ENCODE results near the gene NAT9. TPM values are rescaled to one million over a fixed set of nuclear protein-coding genes. Genes with fewer than 3 reads are reported as not detected.
A peak's percentile ranks its signal among the peaks of the same experiment; 100 is the strongest.

The NAT9 gene
- total and polyA plus RNA-seq, 5 donors from 2014 or later: 16.2 to 35.4 (median 18.7) TPM

- Mint-ChIP-seq H3K27me3 (no peaks in the 10 kb centered on the region), H3K27ac (peak overlapping the region; percentile 55 to 63 (median 56)), H3K4me3 (peak overlapping the region; percentile 65 to 99 (median 92)), H3K36me3 (peaks cover 17% of the 10 kb centered on the region), H3K4me1 (peaks cover 20 to 81% (median 49%) of the 10 kb centered on the region in 4 donors), H3K9me3 (peaks cover 0 to 2% (median 0%) of the 10 kb centered on the region in 7 donors)
- H3K9me3 ChIP-seq (ENCODE audit: control insufficient read depth in 2 of 2, low read length in 2 of 2): no peaks in the 10 kb centered on the region
- no peaks in the 10 kb centered on the region for H3K27me3 ChIP-seq (ENCODE audit: control insufficient read depth, insufficient read depth, low read length)
- no peak overlapping the region for H3K4me3 ChIP-seq (ENCODE audit: low read depth, low read length)
- H3K27ac ChIP-seq (ENCODE audit: insufficient read depth, low read length, poor library complexity, severe bottlenecking): no peak overlapping the region
- DNase-seq: no peak
- ATAC-seq (ENCODE audit: low read depth in 2 of 2): no peak
- peaks cover 43% of the 10 kb centered on the region for H3K4me1 ChIP-seq (ENCODE audit: control insufficient read depth, insufficient read depth, low read length, poor library complexity, severe bottlenecking)
- no peaks in the 10 kb centered on the region for H3K36me3 ChIP-seq (ENCODE audit: control insufficient read depth, insufficient read depth, low read length)
Observed at GRCh38 chr17:74777901-74778515, 1.9 kb upstream of the NAT9 start.

GRCh38 chr17:74776990-74777389 lies 845 bp upstream of the NAT9 start:
- H3K4me1 ChIP-seq (ENCODE audit: control insufficient read depth, insufficient read depth, low read length, poor library complexity, severe bottlenecking): peaks cover 43% of the 10 kb centered on the region
- no peak for DNase-seq
- no peak for ATAC-seq (ENCODE audit: low read depth in 2 of 2)
- H3K27ac ChIP-seq (ENCODE audit: insufficient read depth, low read length, poor library complexity, severe bottlenecking): no peak overlapping the region
- Mint-ChIP-seq H3K9me3 (peaks cover 0 to 2% (median 0%) of the 10 kb centered on the region in 7 donors), H3K4me3 (peak overlapping the region; percentile 98 to 99 (median 99)), H3K27ac (peak overlapping the region; percentile 60 to 97 (median 97)), H3K27me3 (no peaks in the 10 kb centered on the region), H3K4me1 (peaks cover 20 to 79% (median 49%) of the 10 kb centered on the region in 4 donors), H3K36me3 (peaks cover 22% of the 10 kb centered on the region)
- H3K27me3 ChIP-seq (ENCODE audit: control insufficient read depth, insufficient read depth, low read length): no peaks in the 10 kb centered on the region
- no peaks in the 10 kb centered on the region for H3K9me3 ChIP-seq (ENCODE audit: control insufficient read depth in 2 of 2, low read length in 2 of 2)
- peak overlapping the region; percentile 77 for H3K4me3 ChIP-seq (ENCODE audit: low read depth, low read length)
- peaks cover 9% of the 10 kb centered on the region for H3K36me3 ChIP-seq (ENCODE audit: control insufficient read depth, insufficient read depth, low read length)

GRCh38 chr17:74775409-74776043 lies 619 bp downstream of the NAT9 start:
- no peak for ATAC-seq (ENCODE audit: low read depth in 2 of 2)
- H3K27me3 Mint-ChIP-seq: no peaks in the 10 kb centered on the region
- peak overlapping the region; percentile 94 to 97 (median 97) for H3K27ac Mint-ChIP-seq
- Histone ChIP-seq H3K27me3 (ENCODE audit: control insufficient read depth, insufficient read depth, low read length) (no peaks in the 10 kb centered on the region), H3K4me1 (ENCODE audit: control insufficient read depth, insufficient read depth, low read length, poor library complexity, severe bottlenecking) (peaks cover 42% of the 10 kb centered on the region), H3K36me3 (ENCODE audit: control insufficient read depth, insufficient read depth, low read length) (peaks cover 23% of the 10 kb centered on the region), H3K9me3 (ENCODE audit: control insufficient read depth in 2 of 2, low read length in 2 of 2) (no peaks in the 10 kb centered on the region), H3K4me3 (ENCODE audit: low read depth, low read length) (peak overlapping the region; percentile 94), H3K27ac (ENCODE audit: insufficient read depth, low read length, poor library complexity, severe bottlenecking) (peak overlapping the region; percentile 71)
- peaks cover 14 to 70% (median 48%) of the 10 kb centered on the region in 4 donors for H3K4me1 Mint-ChIP-seq
- peaks cover 0 to 2% (median 0%) of the 10 kb centered on the region in 7 donors for H3K9me3 Mint-ChIP-seq
- H3K36me3 Mint-ChIP-seq: peaks cover 26% of the 10 kb centered on the region
- peak overlapping the region; percentile 98 to 99 (median 99) for H3K4me3 Mint-ChIP-seq
- no peak for DNase-seq

GRCh38 chr17:74773871-74774286 lies 2.3 kb downstream of the NAT9 start:
- peaks cover 32% of the 10 kb centered on the region for H3K36me3 Mint-ChIP-seq
- Histone ChIP-seq H3K36me3 (ENCODE audit: control insufficient read depth, insufficient read depth, low read length) (peaks cover 38% of the 10 kb centered on the region), H3K4me1 (ENCODE audit: control insufficient read depth, insufficient read depth, low read length, poor library complexity, severe bottlenecking) (peaks cover 34% of the 10 kb centered on the region), H3K9me3 (ENCODE audit: control insufficient read depth in 2 of 2, low read length in 2 of 2) (no peaks in the 10 kb centered on the region), H3K27ac (ENCODE audit: insufficient read depth, low read length, poor library complexity, severe bottlenecking) (no peak overlapping the region), H3K27me3 (ENCODE audit: control insufficient read depth, insufficient read depth, low read length) (no peaks in the 10 kb centered on the region), H3K4me3 (ENCODE audit: low read depth, low read length) (no peak overlapping the region)
- H3K27me3 Mint-ChIP-seq: no peaks in the 10 kb centered on the region
- H3K4me3 Mint-ChIP-seq: peak overlapping the region; percentile 7 to 87 (median 72)
- H3K9me3 Mint-ChIP-seq: peaks cover 0 to 2% (median 0%) of the 10 kb centered on the region in 7 donors
- DNase-seq: no peak
- ATAC-seq (ENCODE audit: low read depth in 2 of 2): no peak
- H3K27ac Mint-ChIP-seq: peak overlapping the region in 2 of 3 donors; percentile 26 to 82
- peaks cover 4 to 63% (median 40%) of the 10 kb centered on the region in 4 donors for H3K4me1 Mint-ChIP-seq

GRCh38 chr17:74773414-74773813 lies 2.7 kb downstream of the NAT9 start:
- Histone ChIP-seq H3K4me3 (ENCODE audit: low read depth, low read length) (no peak overlapping the region), H3K36me3 (ENCODE audit: control insufficient read depth, insufficient read depth, low read length) (peaks cover 42% of the 10 kb centered on the region), H3K27me3 (ENCODE audit: control insufficient read depth, insufficient read depth, low read length) (no peaks in the 10 kb centered on the region), H3K4me1 (ENCODE audit: control insufficient read depth, insufficient read depth, low read length, poor library complexity, severe bottlenecking) (peaks cover 33% of the 10 kb centered on the region), H3K9me3 (ENCODE audit: control insufficient read depth in 2 of 2, low read length in 2 of 2) (no peaks in the 10 kb centered on the region), H3K27ac (ENCODE audit: insufficient read depth, low read length, poor library complexity, severe bottlenecking) (peak overlapping the region; percentile 31)
- peak overlapping the region in 3 of 4 donors; percentile 15 to 87 (median 70) for H3K4me3 Mint-ChIP-seq
- H3K27ac Mint-ChIP-seq: peak overlapping the region; percentile 26 to 82 (median 36)
- ATAC-seq (ENCODE audit: low read depth in 2 of 2): no peak
- no peak for DNase-seq
- H3K9me3 Mint-ChIP-seq: peaks cover 0 to 2% (median 0%) of the 10 kb centered on the region in 7 donors
- H3K4me1 Mint-ChIP-seq: peaks cover 4 to 64% (median 40%) of the 10 kb centered on the region in 4 donors
- no peaks in the 10 kb centered on the region for H3K27me3 Mint-ChIP-seq
- H3K36me3 Mint-ChIP-seq: peaks cover 37% of the 10 kb centered on the region

- DNase-seq (no peak), ATAC-seq (ENCODE audit: low read depth in 2 of 2) (no peak)
- Mint-ChIP-seq H3K36me3 (peaks cover 33% of the 10 kb centered on the region), H3K27ac (peak overlapping the region in 1 of 3 donors; percentile 58), H3K27me3 (no peaks in the 10 kb centered on the region), H3K9me3 (peaks cover 0 to 2% (median 0%) of the 10 kb centered on the region in 7 donors), H3K4me1 (peaks cover 4 to 55% (median 30%) of the 10 kb centered on the region in 4 donors), H3K4me3 (no peak overlapping the region)
- no peak overlapping the region for H3K4me3 ChIP-seq (ENCODE audit: low read depth, low read length)
- peaks cover 56% of the 10 kb centered on the region for H3K36me3 ChIP-seq (ENCODE audit: control insufficient read depth, insufficient read depth, low read length)
- no peaks in the 10 kb centered on the region for H3K27me3 ChIP-seq (ENCODE audit: control insufficient read depth, insufficient read depth, low read length)
- H3K9me3 ChIP-seq (ENCODE audit: control insufficient read depth in 2 of 2, low read length in 2 of 2): no peaks in the 10 kb centered on the region
- H3K4me1 ChIP-seq (ENCODE audit: control insufficient read depth, insufficient read depth, low read length, poor library complexity, severe bottlenecking): peaks cover 25% of the 10 kb centered on the region
- H3K27ac ChIP-seq (ENCODE audit: insufficient read depth, low read length, poor library complexity, severe bottlenecking): no peak overlapping the region
Observed at GRCh38 chr17:74772053-74772452, 4.1 kb downstream of the NAT9 start.

GRCh38 chr17:74771319-74771914 lies 4.7 kb downstream of the NAT9 start:
- H3K4me1 Mint-ChIP-seq: peaks cover 4 to 52% (median 25%) of the 10 kb centered on the region in 4 donors
- peak overlapping the region; percentile 28 for H3K27ac ChIP-seq (ENCODE audit: insufficient read depth, low read length, poor library complexity, severe bottlenecking)

More at GRCh38 chr17:74771319-74771914, 4.7 kb downstream of the NAT9 start:
- H3K4me3 Mint-ChIP-seq: peak overlapping the region in 1 of 4 donors; percentile 44
- H3K36me3 Mint-ChIP-seq: peaks cover 33% of the 10 kb centered on the region
- H3K4me3 ChIP-seq (ENCODE audit: low read depth, low read length): no peak overlapping the region
- H3K27ac Mint-ChIP-seq: peak overlapping the region in 2 of 3 donors; percentile 5 to 58
- peaks cover 19% of the 10 kb centered on the region for H3K4me1 ChIP-seq (ENCODE audit: control insufficient read depth, insufficient read depth, low read length, poor library complexity, severe bottlenecking)
- no peaks in the 10 kb centered on the region for H3K27me3 Mint-ChIP-seq
- no peak for DNase-seq
- no peaks in the 10 kb centered on the region for H3K27me3 ChIP-seq (ENCODE audit: control insufficient read depth, insufficient read depth, low read length)
- H3K36me3 ChIP-seq (ENCODE audit: control insufficient read depth, insufficient read depth, low read length): peaks cover 62% of the 10 kb centered on the region
- peaks cover 0 to 2% (median 0%) of the 10 kb centered on the region in 7 donors for H3K9me3 Mint-ChIP-seq
- ATAC-seq (ENCODE audit: low read depth in 2 of 2): no peak
- H3K9me3 ChIP-seq (ENCODE audit: control insufficient read depth in 2 of 2, low read length in 2 of 2): no peaks in the 10 kb centered on the region
